ENCODE data around the gene MED27.

Gene MED27

DNA sequence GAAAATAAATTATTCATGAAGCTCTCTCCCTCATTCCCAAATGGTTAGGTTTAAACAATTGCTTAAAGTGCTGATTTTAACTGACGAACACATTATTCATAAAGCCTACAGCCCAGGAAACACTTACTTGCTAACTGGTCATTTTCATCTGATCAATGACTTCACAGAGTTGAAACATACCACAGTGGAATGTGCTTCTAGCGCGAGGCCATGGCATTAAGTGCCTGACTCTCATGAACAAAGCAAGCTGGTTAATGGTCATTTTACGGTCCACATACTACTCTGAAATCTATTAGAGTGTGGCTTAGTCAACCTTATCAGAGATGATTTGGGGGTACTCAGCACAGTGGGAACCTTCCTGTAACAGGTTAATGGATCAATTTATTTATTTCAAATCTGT lies 114.6 kb downstream of the MED27 start:
- no peak for DNase-seq (ENCODE audit: low read depth)

DNA sequence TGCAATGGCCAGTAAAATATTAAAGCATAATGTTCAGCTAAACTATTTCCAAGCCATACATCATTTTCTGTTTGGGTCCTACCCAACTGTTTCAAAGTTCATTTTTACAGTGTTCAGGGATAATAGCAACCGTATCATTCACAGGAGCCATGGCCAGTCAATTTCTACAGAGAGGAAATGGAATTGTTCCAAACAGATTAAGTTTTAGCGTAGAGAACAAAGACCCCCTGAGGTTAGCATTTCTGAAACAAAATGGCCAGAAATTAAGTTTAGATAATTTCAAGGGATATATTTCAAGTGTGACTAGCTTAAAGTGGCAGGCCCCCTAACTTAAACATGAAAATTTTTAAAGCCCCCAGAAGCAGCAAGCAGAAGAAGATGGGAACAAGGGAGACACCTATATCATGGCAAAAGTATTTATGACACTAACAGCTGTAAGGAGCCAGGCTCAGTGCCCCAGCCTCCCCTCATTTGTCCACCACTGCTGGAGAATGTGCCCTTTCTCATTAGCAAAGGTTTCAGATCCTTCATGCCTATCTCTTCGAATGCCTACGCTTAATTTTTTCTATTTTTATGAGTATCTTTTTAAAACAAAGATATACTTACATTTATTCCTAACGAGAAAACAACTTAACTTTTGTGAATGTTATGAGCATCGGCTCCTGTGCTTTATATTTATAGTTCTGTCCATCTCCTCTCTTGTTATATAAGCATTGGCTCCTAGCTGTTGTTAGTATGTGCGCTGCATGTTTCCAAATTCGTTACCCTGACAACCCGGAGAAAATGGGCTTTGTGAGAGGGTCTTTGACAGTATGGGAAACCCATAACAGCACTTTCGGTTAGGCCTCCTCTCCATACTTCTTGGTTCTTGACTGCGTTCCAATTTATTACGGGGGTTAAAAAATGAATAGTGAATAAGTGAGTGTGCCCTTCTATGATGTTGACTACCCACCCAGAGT lies 116.3 kb downstream of the MED27 start:
- DNase-seq (ENCODE audit: low read depth): no peak

DNA sequence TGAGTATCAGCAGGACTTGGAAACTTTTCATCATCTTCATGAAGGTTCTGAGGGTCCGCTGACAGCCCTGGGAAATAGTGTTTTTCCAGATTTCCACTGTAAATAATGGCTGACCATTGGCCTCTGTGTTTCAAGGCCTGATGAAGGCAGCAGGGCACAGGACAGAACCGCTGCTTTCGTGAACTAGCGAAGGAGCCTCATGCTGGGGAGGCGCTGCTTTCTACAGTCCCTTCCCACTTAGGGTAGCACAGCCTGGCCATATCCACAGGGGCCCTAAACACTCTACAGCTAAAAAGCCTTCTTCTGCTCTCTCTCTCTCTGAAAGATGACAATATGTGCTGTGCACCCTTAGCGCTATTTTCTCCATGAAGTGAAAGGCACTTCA lies 118.2 kb downstream of the MED27 start:
- no peak for DNase-seq (ENCODE audit: low read depth)

DNA sequence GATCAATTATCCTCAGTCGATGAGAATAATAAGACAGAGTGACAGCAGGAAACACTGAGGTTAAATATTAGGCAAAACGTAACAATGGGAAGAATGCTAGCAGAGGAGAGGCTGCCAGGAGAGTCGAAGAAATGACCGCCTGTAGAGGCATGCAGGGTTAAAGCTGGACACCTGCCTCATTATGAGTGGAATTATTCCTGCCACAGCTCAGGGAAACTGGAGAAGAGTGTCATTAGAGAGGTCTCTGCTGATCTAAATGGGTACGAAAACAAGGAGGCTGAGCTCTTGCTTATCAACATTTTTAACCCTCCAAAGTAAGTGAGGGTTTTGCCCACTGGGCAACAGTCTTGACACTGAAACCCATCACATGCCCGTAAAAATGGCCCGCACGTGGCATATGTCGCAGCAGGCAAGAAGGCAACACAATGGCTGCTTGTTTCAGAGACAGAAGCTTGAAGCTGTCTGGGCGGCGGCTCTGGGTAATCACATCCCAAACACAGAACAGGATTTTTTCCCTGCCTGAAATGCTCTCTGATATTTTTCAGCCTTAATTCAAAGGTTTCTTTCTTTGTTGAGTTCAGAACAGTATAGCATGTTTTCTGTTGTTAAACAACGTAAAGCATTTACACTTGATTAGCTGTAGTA lies 118.7 kb downstream of the MED27 start:
- no peak for DNase-seq (ENCODE audit: low read depth)

DNA sequence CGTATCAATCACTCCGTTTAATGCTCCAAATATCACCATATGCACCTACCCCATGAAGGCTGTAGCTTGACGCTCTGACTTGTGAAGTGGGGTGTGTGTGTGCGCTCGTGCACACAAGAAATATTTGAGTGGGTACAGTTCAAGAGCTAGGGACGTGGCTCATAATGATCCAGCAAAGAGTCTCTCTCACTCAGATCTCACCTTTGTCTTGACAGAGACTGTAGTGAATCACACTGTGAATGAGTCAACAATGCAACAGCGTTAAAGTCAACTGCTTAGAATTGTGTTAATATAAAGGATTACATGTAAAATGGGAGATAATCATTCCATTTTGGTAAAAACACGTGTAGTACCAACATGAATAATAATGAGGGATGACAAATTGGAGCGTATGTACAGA lies 119.4 kb downstream of the MED27 start:
- no peak for DNase-seq (ENCODE audit: low read depth)

DNA sequence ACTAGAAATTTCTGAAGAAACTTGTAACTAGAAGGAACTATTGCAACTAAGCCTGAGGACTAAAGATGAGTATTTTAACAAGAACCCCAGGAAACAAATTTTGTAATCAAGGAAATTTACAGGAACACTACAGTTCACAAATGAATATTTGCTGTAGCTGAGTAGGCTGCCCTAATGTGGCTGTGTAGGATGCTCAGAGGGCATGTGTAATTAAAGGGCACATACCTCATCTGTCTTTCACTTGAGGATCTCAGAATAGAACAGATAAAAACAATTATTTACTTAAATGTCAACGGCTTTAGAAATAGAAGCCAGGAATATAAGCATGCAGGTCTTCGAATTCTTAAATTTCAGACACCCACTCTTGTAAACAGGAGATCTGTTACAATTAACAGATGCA lies 119.8 kb downstream of the MED27 start:
- DNase-seq (ENCODE audit: low read depth): no peak

DNA sequence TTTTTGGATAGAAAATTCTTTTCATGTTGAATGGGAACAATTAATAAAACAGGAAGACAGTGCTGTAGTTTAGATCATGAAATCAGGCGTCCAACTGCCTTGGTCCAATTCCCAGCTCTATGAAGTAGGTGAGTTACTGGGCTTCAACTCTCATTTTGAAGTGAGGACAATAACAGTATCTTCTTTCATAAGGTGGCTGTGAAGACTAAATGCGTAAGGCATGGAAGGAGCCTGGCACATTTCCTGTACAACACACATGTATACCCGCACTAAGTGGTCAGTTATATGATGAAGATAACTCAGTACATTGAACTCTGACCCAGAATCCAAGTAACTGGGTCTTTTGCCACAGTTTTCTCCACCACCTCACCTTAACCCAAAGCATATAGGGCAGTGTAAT lies 120.6 kb downstream of the MED27 start:
- no peak for DNase-seq (ENCODE audit: low read depth)

DNA sequence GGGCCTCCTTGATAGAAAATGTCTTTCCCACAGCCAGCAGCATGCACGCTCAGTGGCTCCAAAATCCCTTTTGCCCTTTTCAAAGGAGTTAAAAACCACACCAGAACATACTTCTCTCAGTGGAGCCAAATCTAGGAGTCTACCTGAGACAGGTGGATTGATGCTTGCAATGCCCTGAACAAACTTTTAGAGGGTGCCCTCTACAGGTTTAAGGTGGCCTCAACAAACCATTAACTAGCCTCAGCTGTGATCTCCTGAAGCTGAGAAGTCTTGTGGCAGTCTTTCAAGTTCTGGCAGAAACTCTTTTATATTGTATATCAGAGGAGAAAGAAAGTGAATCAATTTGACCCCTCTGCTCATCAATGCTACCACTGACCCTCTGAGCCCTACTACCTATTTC lies 125.4 kb downstream of the MED27 start:
- DNase-seq (ENCODE audit: low read depth): no peak

DNA sequence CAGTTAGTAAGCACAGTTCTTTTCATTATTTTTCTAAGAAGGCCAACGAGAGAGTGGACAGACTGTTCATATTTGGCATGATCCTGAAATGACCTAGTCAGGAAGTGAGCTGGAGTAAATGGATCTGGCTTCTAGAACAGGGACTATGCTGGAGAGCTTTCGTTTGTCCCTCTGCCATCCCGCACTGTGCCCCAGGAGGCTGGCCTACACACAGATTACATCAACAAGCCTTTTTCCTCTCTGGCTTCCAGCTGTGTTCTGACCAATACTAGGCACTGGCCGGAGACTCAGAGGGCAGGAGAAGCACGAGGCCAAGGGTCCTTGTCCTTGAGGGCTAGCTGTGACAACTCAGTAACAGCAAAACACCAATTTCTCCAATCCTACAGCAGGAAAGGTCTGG lies 127.8 kb downstream of the MED27 start:
- peak; percentile 17 for DNase-seq (ENCODE audit: low read depth)

DNA sequence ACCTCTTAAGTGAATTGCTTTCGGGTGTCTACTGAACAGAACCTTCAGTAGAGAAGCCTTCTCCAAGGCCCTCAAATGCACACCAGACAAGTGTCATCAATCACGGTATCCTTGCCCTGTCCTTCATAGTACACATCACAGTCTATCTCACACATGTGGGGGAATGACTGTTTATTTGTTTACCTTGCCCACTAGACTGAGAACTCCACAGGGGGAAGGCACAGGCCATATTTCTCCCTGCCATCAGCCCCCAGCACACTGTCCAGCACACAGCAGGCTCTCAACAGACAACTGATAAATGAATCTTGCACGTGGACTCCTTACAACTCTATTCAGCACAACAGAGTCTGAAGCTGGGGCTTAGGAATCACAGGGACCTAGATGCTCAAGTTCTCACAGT lies 128.5 kb downstream of the MED27 start:
- no peak for DNase-seq (ENCODE audit: low read depth)

DNA sequence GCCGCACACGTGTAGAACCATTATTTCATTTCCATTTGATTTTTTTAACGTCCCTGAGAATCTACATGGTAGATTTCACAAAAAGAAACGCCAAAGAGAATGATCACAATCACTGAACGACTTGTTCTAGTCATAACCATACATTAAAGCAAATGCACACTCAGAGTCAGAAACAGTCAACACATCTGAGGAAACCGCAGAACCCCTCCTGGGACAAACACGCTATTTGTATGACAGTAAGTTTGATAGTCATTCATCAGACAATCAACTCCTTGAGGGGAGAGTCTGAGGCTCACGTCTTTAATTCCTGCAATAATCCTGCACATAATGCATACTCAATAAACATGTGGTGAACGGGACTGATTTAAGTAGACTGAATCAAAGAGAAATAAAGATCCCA lies 129.2 kb downstream of the MED27 start:
- DNase-seq (ENCODE audit: low read depth): no peak

DNA sequence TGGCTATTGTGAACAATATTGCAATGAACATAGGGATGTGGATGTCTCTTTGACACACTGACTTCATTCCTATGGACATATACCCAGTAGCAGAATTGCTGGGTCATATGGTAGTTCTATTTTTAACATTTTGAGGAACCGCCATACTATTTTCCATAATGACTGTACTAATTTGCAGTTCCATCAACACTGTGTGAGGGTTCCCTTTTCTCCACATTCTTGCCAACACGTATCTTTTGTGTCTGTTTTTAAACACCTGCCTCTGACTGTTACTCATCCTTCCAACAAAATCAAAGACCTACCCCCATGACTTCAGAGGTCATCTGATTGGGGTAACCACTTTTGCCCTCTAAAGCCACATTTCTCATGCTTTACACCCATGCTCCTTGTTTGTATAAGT lies 133.5 kb downstream of the MED27 start:
- DNase-seq (ENCODE audit: low read depth): no peak

DNA sequence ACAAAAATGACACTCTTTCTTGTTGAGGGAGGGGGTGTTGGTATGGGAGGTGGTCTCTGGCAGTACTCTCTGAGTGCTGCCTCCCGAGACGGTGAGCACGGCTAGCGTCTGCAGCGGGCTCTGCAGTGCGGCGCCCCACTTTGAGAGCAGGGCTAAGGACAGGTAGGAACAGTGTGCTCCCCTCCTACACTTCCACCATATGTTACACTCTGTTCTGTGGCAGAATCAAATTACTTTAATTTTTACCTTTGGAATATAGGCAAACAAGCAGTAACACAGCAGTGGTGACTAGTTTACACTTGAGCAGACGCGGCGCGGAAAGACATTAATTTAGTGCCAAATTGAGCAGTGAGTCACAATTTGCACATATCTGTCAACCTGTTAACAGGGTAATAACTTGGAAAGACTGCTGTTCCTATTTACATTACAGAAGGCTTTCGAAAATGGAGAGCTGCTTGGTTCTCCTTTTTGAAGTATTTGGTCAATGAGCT lies 136.3 kb downstream of the MED27 start:
- DNase-seq (ENCODE audit: low read depth): no peak

DNA sequence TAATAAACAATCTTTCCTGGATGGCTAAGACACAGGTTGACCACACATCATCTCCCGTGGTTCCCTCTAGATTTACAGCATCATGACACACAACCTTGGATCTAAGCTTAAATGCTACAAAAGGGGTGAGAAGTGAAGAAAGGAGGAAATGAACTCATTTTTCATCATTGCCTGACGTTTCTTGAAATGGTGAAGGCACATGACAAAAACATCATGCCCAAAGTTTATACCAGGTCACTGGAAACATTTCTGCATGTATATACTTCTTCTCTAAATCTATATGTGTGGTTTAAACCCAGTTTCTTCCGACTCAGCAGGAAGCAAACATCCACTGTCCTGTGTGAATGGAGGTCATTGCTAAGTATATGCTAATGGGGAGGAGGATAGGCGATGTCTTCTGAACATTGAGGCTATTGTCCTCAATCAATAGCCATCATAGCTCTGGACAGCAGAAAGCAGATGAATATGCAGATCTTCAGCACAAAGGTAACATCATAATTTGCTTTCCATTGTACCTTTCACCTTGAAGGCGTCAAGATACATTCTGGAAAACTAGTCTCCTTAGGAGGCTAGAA lies 137.4 kb downstream of the MED27 start:
- no peak for DNase-seq (ENCODE audit: low read depth)

DNA sequence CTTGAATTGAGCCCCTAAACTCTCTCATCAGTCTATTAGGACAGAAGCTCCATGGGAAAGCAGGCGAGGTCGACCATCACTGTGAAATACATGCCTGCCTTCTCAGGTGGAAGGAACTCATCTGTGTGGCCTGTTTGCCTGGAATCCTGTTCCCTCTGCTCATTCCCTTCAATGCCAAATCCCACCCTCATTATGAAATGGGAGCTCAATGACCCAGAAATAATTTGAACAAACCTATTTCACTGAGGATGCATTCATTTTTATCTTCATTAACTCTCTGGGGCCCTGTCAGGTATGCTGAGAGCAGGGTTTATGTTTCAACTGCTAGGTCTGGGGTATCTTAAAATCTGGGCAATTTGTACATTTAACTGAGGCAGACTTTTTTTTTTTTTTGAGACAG lies 142.2 kb downstream of the MED27 start:
- no peak for DNase-seq (ENCODE audit: low read depth)

DNA sequence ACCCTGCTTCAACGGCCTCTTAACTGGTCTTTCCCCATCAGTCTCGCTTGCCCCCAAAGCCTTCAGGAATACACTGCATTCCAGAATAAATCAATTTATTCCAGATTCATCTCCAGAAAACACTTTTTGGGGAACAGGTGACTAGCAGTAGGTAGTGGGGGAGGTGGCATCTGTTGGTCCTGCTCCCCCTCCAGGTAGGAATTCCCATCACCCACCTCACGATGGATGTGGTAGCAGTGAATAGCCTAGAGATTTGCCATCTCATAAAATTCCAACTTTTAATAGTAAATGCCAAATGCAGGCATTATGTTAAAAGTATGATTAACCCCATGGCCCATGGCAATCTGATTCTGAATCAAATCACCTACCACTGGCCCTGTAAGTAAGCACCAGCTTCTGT lies 142.7 kb downstream of the MED27 start:
- no peak for DNase-seq (ENCODE audit: low read depth)

DNA sequence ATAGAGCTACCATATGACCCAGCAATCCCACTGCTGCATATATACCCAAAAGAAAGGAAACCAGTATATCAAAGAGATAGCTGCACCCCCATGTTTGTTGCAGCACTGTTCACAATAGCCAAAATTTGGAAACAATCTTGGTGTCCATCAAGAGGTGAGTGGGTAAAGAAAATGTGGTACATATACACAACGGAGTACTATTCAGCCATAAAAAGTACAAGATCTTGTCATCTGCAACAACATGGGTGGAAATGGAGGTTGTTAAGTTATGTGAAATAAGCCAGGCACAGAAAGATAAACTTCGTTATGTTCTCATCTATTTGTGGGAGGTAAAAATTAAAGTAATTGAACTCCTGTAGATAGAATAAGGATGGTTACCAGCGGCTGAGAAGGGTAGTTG lies 145.0 kb downstream of the MED27 start:
- no peak for DNase-seq (ENCODE audit: low read depth)

DNA sequence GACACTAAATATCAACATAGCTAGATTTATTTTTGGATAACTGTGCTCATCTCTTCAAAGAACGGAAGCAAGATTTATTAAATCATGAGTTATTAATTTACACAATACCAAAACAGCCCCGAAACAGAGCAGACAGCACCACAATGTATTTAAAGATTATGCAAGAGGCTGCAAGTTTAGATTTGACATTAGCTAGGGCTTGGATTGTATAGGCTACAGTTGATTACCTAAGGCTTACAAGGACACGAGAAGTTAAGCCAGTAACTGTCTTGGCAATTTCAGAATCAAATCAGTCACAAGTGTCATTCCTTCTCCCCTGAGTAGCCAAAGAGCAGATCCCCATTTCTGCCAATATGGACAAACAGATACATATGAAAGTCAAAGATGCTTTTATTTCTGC lies 152.6 kb downstream of the MED27 start:
- no peak for DNase-seq (ENCODE audit: low read depth)

DNA sequence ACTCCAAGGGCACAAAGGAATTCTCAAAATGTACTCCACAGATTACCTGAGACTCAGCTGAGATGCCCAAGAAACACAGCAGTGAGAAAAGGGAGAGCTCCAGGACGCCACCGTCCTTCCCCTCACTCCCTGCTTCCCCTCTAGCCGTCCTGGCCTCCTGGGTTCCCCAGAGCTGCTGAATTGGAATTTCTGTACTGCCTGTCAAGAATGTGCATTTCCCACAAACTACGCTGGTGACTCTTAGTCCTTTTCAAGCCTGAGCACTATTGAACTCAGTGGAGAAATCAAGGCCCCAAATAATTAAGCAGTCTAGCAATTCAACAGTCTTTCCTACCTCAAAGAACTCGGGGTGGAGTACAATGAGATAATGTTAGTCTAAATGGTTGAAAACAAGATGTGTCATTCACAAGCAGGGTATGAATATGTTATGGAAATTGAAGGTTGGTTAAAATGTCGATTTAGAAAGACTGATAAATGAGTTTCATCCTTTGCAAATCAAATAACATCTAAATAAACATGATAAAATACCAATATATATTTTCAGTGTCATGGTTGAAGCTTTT lies 153.2 kb downstream of the MED27 start:
- no peak for DNase-seq (ENCODE audit: low read depth)

DNA sequence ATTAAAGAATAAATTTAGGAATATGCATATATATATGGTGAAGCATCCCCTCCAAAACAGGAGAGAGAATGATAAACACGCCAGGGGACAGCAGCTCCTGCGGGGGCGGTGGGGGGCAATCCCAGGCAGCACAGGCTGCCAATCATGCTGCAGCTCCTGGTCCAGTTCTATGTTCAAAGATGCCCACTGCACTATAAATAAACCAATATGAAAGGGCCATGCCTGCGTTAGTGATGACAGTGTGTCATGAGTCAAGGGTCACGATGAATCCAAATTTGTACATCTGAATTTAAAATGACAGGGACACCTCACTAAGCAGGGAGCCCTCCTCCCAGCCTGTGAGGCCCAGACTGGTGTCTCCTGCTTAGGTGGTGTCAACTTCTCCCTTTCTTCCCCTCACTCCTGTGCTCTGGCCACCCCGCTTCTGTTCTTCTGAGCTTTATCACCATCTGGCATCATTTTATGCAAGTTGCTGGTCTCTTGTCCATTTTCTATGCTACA lies 153.9 kb downstream of the MED27 start:
- DNase-seq (ENCODE audit: low read depth): no peak

DNA sequence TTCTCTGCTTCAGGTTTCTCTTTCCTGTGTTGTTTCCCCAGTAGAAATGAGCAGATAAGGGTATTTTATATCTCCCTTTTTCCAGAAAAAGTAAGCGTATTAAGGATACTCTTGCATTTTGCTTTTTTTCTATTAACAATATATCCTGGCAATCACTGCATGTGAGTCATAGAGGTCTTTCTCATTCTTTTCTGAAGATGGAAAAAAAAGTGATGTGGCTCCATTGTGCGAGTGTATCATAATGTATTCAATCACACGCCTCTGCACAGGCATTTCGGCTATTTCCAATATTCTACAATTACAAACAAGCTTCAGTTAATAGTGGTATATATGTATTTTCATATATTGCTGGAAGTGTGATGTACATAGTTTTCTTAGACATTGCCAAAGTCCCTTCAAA lies 155.9 kb downstream of the MED27 start:
- DNase-seq (ENCODE audit: low read depth): no peak

DNA sequence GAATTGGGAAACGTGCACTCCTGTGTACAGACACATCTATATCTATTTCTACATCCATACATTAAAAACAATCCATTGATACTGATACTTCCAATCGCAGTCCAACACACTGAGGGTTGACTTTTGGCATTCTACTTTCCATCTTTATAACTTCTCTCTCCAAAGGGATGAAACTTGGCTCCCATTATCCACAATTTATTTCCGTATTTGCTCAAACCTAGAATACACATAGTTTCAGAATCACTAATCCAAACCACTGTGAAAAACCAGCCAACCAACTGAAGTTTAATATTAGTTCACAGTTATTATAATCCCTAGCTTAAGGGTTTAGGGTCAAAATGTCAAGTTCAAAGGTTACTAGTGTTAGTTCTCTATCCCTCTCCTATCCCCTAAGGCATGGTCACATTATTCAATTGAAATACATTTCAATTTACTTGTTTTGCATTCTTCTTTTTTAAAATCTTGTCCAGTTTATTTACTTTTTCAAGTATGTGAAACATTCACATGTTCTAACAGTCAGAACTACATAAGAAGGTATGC lies 156.5 kb downstream of the MED27 start:
- DNase-seq (ENCODE audit: low read depth): no peak

Data from GM04503 (cell line).